Globus pallidus (tissue), 1 donor: ENCODE results near the gene IHH.

Experiments used
- DNase-seq: peaks from one replicate; pipeline ENCODE4 v3.0.0-alpha.2; 2015; ENCODE audit warnings: low spot score

IHH gene

GRCh38 chr2:219073413-219074129 lies 12.8 kb upstream of the IHH start:
- peak; percentile 38 for DNase-seq

- no peak for DNase-seq
These were observed 12.1 kb upstream of the IHH start for GRCh38 chr2:219072741-219073250.

GRCh38 chr2:219071131-219071816 lies 10.6 kb upstream of the IHH start:
- no peak for DNase-seq

- no peak for DNase-seq
These were observed 4.8 kb upstream of the IHH start for GRCh38 chr2:219065484-219065883.

- no peak for DNase-seq
These were observed 1.4 kb upstream of the IHH start for GRCh38 chr2:219062081-219062480.

- DNase-seq, result no peak
These were observed 717 bp downstream of the IHH start for GRCh38 chr2:219059725-219060682.

GRCh38 chr2:219059375-219059724 lies 1.4 kb downstream of the IHH start:
- DNase-seq, result no peak

GRCh38 chr2:219058541-219059374 lies 2.0 kb downstream of the IHH start:
- DNase-seq, result no peak

GRCh38 chr2:219057709-219058540 lies 2.8 kb downstream of the IHH start:
- DNase-seq, result peak; percentile 48

- no peak for DNase-seq
These were observed 3.6 kb downstream of the IHH start for GRCh38 chr2:219056896-219057708.

GRCh38 chr2:219056176-219056895 lies 4.4 kb downstream of the IHH start:
- no peak for DNase-seq

GRCh38 chr2:219054956-219055903 lies 5.5 kb downstream of the IHH start:
- DNase-seq, result no peak

- DNase-seq, result no peak
These were observed 11.4 kb downstream of the IHH start for GRCh38 chr2:219049282-219049681.

GRCh38 chr2:219045937-219046550 lies 14.7 kb downstream of the IHH start:
- no peak for DNase-seq

GRCh38 chr2:219042750-219043149 lies 18.0 kb downstream of the IHH start:
- no peak for DNase-seq

GRCh38 chr2:219042157-219042556 lies 18.6 kb downstream of the IHH start:
- DNase-seq, result no peak

- peak; percentile 55 for DNase-seq
These were observed 19.5 kb downstream of the IHH start, which contains the start of gene CFAP65 for GRCh38 chr2:219041252-219041651. Gene CFAP65, minus strand, starts transcription at chr2:219041516. Its CDS starts 2,468 bp downstream, at chr2:219039048.
